K562 (cell line): ENCODE measurements around the gene LIPE. TPM values are rescaled to one million over a fixed set of nuclear protein-coding genes. Genes with fewer than 3 reads are reported as not detected.

Experiments used
- ATAC-seq: fragments of 200-7000 bp; cut with Tn5 transposase; 3 replicates; pipeline ENCODE4 v1.9.1; 2020; ENCODE audit warnings: moderate library complexity
- BruUV-seq: library from RNA; stranded (reverse); fragments of 400-500 nt; replicated peaks from 2 replicates; lab custom pipeline; 2021; lab: Mats Ljungman, UMichigan
- CTCF ChIA-PET: fragments of 300-600 bp; formaldehyde crosslinking; extraction: SDS; loops from one replicate; lab custom pipeline; 2021; ENCODE audit warnings: low intra/inter-chr PET ratio; lab: Yijun Ruan, JAX
- POLR2A ChIA-PET: fragments of 300-600, 350-650 bp; sonication (Branson Sonifier 250); formaldehyde crosslinking; extraction: SDS; loops from one replicate; lab custom pipeline; 2021; ENCODE audit warnings: antibody characterized with exemption, inconsistent platforms; lab: Yijun Ruan, JAX
- DNase-seq, 4 experiments: peaks; one replicate each; pipeline versions ENCODE4 v3.0.0 to v3.0.0-alpha.2; 2011 to 2018; ENCODE audit warnings: low spot score in 3 of 4, mixed read lengths in 3 of 4; ENCODE audit errors: extremely low read depth in 1 of 4
- FAIRE-seq: peaks from 2 replicates; lab custom pipeline; 2011; peaks lifted over from hg19 to GRCh38; lab: Jason Lieb, UNC
- H2AFZ ChIP-seq: 2 replicates; pipeline ENCODE4 v1.6.0; 2011; ENCODE audit warnings: low read depth, low read length, control low read depth, inconsistent platforms
- H3K27ac ChIP-seq: fragments of 200-600 bp; 3 replicates; pipeline ENCODE4 v1.8.0; 2011; ENCODE audit warnings: low read depth, mild to moderate bottlenecking, control low read depth, inconsistent platforms, low read length, moderate library complexity, mixed read lengths; ENCODE audit errors: extremely low read depth
- H3K27me3 ChIP-seq, 2 experiments: fragments of 300-600 bp in 1 of 2; 2 replicates in 1 of 2; 3 replicates in 1 of 2; pipeline versions ENCODE4 v1.6.0 to v1.8.0; 2011; ENCODE audit warnings: inconsistent platforms in 2 of 2, low read length in 2 of 2, mild to moderate bottlenecking in 1 of 2, mixed read lengths in 1 of 2, moderate library complexity in 1 of 2; ENCODE audit not compliant: control insufficient read depth in 2 of 2, insufficient read depth in 2 of 2
- H3K36me3 ChIP-seq: fragments of 300-600 bp; 3 replicates; pipeline ENCODE4 v1.8.0; 2011; ENCODE audit warnings: mild to moderate bottlenecking, low read length, inconsistent platforms; ENCODE audit not compliant: control insufficient read depth, insufficient read depth
- H3K4me1 ChIP-seq, 2 experiments: fragments of 200-600 bp in 1 of 2; replicated peaks in 1 of 2; 2 replicates in 1 of 2; 3 replicates in 1 of 2; pipeline versions ENCODE4 v1.5.1 to v1.8.0; 2011; ENCODE audit warnings: inconsistent platforms in 2 of 2, low read length in 2 of 2, mild to moderate bottlenecking in 1 of 2, mixed read lengths in 1 of 2, moderate library complexity in 1 of 2; ENCODE audit not compliant: control insufficient read depth in 2 of 2, insufficient read depth in 2 of 2
- H3K4me2 ChIP-seq: 2 replicates; pipeline ENCODE4 v1.6.1; 2011; ENCODE audit warnings: low read length, control low read depth, inconsistent platforms, mixed read lengths; ENCODE audit not compliant: insufficient read depth
- H3K4me3 ChIP-seq: fragments of 200-600 bp; sonication (generic), shearing (Covaris generic); 2 replicates; pipeline ENCODE4 v1.5.1; 2016; ENCODE audit warnings: control low read depth, inconsistent platforms
- H3K79me2 ChIP-seq: fragments of 200-600 bp; 3 replicates; pipeline ENCODE4 v1.8.0; 2011; ENCODE audit warnings: low read length, inconsistent platforms; ENCODE audit not compliant: control insufficient read depth, insufficient read depth
- H3K9ac ChIP-seq, 2 experiments: 2 replicates each; pipeline versions ENCODE4 v1.6.0 to v1.6.1; 2011; ENCODE audit warnings: low read depth in 2 of 2, low read length in 2 of 2, control low read depth in 1 of 2, inconsistent platforms in 1 of 2, mild to moderate bottlenecking in 1 of 2, mixed read lengths in 1 of 2; ENCODE audit not compliant: insufficient read depth in 1 of 2
- H3K9me1 ChIP-seq: one replicate; pipeline ENCODE4 v1.6.0; 2011; ENCODE audit warnings: inconsistent platforms, mild to moderate bottlenecking, low read length, moderate library complexity; ENCODE audit not compliant: control insufficient read depth, insufficient read depth
- H3K9me3 ChIP-seq: replicated peaks from 2 replicates; pipeline ENCODE4 v1.5.1; 2011; ENCODE audit warnings: low read depth, low read length, inconsistent platforms; ENCODE audit not compliant: control insufficient read depth, insufficient read depth
- H4K20me1 ChIP-seq: replicated peaks from 2 replicates; pipeline ENCODE4 v1.6.1; 2011; ENCODE audit warnings: low read length, inconsistent platforms, mixed read lengths; ENCODE audit not compliant: control insufficient read depth, insufficient read depth
- ELF1 ChIP-seq: fragments of 200-800 bp; sonication (Bioruptor generic); IDR thresholded peaks from 2 replicates; pipeline ENCODE4 v1.6.1; 2016; ENCODE audit warnings: missing genetic modification characterization, missing compliant biosample characterization
- GTF2F1 ChIP-seq: IDR thresholded peaks from 2 replicates; pipeline ENCODE4 v1.6.1; 2011; ENCODE audit warnings: low read depth, low read length, improper control_type of control experiment
- L3MBTL2 ChIP-seq: fragments of 450-650 bp; IDR thresholded peaks from 2 replicates; pipeline ENCODE4 v1.6.1; 2016; ENCODE audit warnings: mild to moderate bottlenecking, moderate library complexity
- MTA3 ChIP-seq: fragments of 450-650 bp; formaldehyde crosslinking; IDR thresholded peaks from 2 replicates; pipeline ENCODE4 v1.6.1; 2017; ENCODE audit warnings: mild to moderate bottlenecking, borderline replicate concordance
- POLR2G ChIP-seq: fragments of 200-400 bp; formaldehyde crosslinking; IDR thresholded peaks from 2 replicates; pipeline ENCODE4 v1.6.1; 2017; ENCODE audit warnings: low read depth, mild to moderate bottlenecking, antibody characterized with exemption, low read length, moderate library complexity
- YY1 ChIP-seq, 3 experiments: IDR thresholded peaks; 2 replicates each; pipeline ENCODE4 v1.6.1; 2011; ENCODE audit warnings: low read length in 2 of 3, mild to moderate bottlenecking in 2 of 3, moderate library complexity in 2 of 3, borderline replicate concordance in 1 of 3, control low read depth in 1 of 3, low read depth in 1 of 3; ENCODE audit not compliant: insufficient read depth in 3 of 3, insufficient replicate concordance in 2 of 3, control insufficient read depth in 1 of 3, insufficient read length in 1 of 3; ENCODE audit errors: extremely low read depth in 1 of 3
- WGBS: fragments of 100-300 bp; shearing (Covaris generic); methylation state at CpG from one replicate; pipeline ENCODE4 v1.1.6; 2016; ENCODE audit warnings: low coverage, mixed read lengths; ENCODE audit not compliant: insufficient coverage; ENCODE audit errors: missing lambda C conversion rate; 5-methylcytosine and 5-hydroxymethylcytosine counted together
- in situ Hi-C: fragments of 300-500 bp; cut with MboI; formaldehyde crosslinking; loops from 4 replicates; pipeline ENCODE4 v1.15.0; 2018; ENCODE audit warnings: inconsistent platforms, mixed read lengths
- intact Hi-C: fragments of 100-400 bp; cut with micrococcal nuclease; formaldehyde crosslinking; loops from 2 replicates; pipeline ENCODE4 v1.14.2; 2022
- polyA plus RNA-seq, 8 experiments: library from polyadenylated mRNA; depleted of rRNA in 4 of 8; stranded (reverse) in 5 of 8; unstranded in 3 of 8; fragments of >200 nt; fragmentation: Nextera tagmentation in 2 of 8; fragmentation: Illumina TruSeq in 1 of 8; extraction: Ambion mirVana in 2 of 8; extraction: Trizol in 1 of 8; gene quantifications; 2 replicates each; pipeline versions ENCODE4 v1.2.1 to v1.2.3, GENCODE V29; 2011 to 2014; ENCODE audit warnings: inconsistent platforms in 1 of 8, missing spikeins in 1 of 8
- total RNA-seq, 7 experiments: library from RNA; depleted of rRNA in 6 of 7; stranded (reverse); fragments of >200 nt in 6 of 7; fragmentation: Illumina TruSeq in 2 of 7; extraction: Trizol in 2 of 7; gene quantifications; 2 replicates each; pipeline versions ENCODE4 v1.2.1 to v1.2.3, GENCODE V29; 2011 to 2021; ENCODE audit warnings: low replicate concordance in 1 of 7
- TF ChIP-seq, protein P1 (sequence below), 3 experiments: IDR thresholded peaks in 2 of 3; conservative IDR thresholded peaks in 1 of 3; 2 replicates each; pipeline ENCODE4 v1.5.1; 2011 to 2012; ENCODE audit warnings: low read length in 3 of 3, mild to moderate bottlenecking in 3 of 3, control low read depth in 2 of 3, improper control_type of control experiment in 1 of 3, inconsistent platforms in 1 of 3, low read depth in 1 of 3, mixed read lengths in 1 of 3, moderate library complexity in 1 of 3; ENCODE audit not compliant: insufficient read depth in 2 of 3
- TF ChIP-seq, protein P2 (sequence below): sonication (generic); formaldehyde crosslinking; IDR thresholded peaks from 2 replicates; pipeline ENCODE4 v1.8.0; 2022; ENCODE audit warnings: missing genetic modification reagents, mild to moderate bottlenecking, moderate library complexity, borderline replicate concordance
- TF ChIP-seq, protein P3 (sequence below): sonication (generic); formaldehyde crosslinking; IDR thresholded peaks from 2 replicates; pipeline ENCODE4 v1.8.1; 2023; ENCODE audit warnings: mild to moderate bottlenecking, missing genetic modification reagents
- TF ChIP-seq, protein P4 (sequence below): fragments of 250-450 bp; sonication (Bioruptor Pico); IDR thresholded peaks from 2 replicates; pipeline ENCODE4 v1.4.0; 2020; ENCODE audit warnings: borderline replicate concordance
- TF ChIP-seq, protein P5 (sequence below), 2 experiments: fragments of 250-450 bp in 1 of 2; fragments of 450-650 bp in 1 of 2; sonication (Bioruptor Pico) in 1 of 2; IDR thresholded peaks; 2 replicates each; pipeline versions ENCODE4 v1.6.1 to v1.8.0; 2016 to 2021; ENCODE audit warnings: mild to moderate bottlenecking in 2 of 2, moderate library complexity in 2 of 2, missing compliant biosample characterization in 1 of 2, missing genetic modification characterization in 1 of 2

Gene LIPE
- total and polyA plus RNA-seq, 9 of the 15 experiments (the other 6 are each of a cell fraction or from before 2014, with no cell fraction given): 0.22 TPM; not detected in 8

DNA sequence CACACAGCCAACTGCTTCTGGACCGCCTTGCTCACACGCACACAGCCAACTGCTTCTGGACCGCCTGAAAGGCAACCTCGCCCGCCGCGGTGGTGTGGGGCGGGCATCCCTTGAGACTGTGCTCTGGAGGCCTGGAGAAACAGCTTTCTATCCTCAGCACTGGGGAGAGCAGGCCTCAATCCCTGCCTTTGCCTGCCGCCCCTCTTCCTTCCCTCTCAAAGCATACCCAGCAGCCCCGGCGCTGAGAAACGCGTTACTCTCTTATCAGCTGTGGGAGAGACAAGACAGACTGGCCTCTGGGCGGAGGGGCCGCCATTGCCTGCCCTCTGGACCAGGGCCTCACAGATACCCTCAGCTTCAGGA is 2.9 kb downstream of the LIPE start:
- H3K9me3 ChIP-seq: no peaks in the 10 kb centered on the region
- peaks cover 0 to 25% of the 10 kb centered on the region in 2 experiments; a peak in 2 of 5 replicates for H3K4me1 ChIP-seq
- H3K36me3 ChIP-seq: no peaks in the 10 kb centered on the region
- H3K4me3 ChIP-seq: no peak overlapping the region
- DNase-seq: peak in 1 of 4 experiments; percentile 26
- ChIA-PET CTCF (no interaction called here), POLR2A (interaction anchor here (0.6 to 1.0 kb wide), 3 partner anchors 14 to 64 kb away, joined by 3 to 4 read pairs (median 3); no protein-coding TSS in a partner anchor)
- in situ Hi-C loops (no loop called here), intact Hi-C loops (no loop called here)
- H3K27me3 ChIP-seq: peaks cover 0 to 5% of the 10 kb centered on the region in 2 experiments; a peak in 1 of 5 replicates
- BruUV-seq: no TSS peak
- ATAC-seq: peak; percentile 60
- H4K20me1 ChIP-seq: no peaks in the 10 kb centered on the region
- H3K9me1 ChIP-seq: no peaks in the 10 kb centered on the region
- 0 out of 4 replicates have a peak overlapping the region, but pooled peaks of 1 of the 2 experiments have one; percentile 14 for H3K9ac ChIP-seq
- H2AFZ ChIP-seq: peak overlapping the region; percentile 78
- H3K79me2 ChIP-seq: no peaks in the 10 kb centered on the region
- FAIRE-seq: no peak
- no peak overlapping the region for H3K27ac ChIP-seq
- WGBS: 44% methylated on average over 14 of the region's 15 CpGs
- H3K4me2 ChIP-seq: peak overlapping the region; percentile 31; the same call in 1 of the 2 replicates
- TF ChIP-seq, protein P1, sequence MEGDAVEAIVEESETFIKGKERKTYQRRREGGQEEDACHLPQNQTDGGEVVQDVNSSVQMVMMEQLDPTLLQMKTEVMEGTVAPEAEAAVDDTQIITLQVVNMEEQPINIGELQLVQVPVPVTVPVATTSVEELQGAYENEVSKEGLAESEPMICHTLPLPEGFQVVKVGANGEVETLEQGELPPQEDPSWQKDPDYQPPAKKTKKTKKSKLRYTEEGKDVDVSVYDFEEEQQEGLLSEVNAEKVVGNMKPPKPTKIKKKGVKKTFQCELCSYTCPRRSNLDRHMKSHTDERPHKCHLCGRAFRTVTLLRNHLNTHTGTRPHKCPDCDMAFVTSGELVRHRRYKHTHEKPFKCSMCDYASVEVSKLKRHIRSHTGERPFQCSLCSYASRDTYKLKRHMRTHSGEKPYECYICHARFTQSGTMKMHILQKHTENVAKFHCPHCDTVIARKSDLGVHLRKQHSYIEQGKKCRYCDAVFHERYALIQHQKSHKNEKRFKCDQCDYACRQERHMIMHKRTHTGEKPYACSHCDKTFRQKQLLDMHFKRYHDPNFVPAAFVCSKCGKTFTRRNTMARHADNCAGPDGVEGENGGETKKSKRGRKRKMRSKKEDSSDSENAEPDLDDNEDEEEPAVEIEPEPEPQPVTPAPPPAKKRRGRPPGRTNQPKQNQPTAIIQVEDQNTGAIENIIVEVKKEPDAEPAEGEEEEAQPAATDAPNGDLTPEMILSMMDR (IDR thresholded peaks at IDR 0.05 in 2 of 3, conservative IDR thresholded peaks at IDR 0.05 in 1 of 3; ENCODE audit: insufficient read depth in 2 of 3, low read depth in 1 of 3, low read length in 3 of 3): no peak
- TF ChIP-seq, protein P2, sequence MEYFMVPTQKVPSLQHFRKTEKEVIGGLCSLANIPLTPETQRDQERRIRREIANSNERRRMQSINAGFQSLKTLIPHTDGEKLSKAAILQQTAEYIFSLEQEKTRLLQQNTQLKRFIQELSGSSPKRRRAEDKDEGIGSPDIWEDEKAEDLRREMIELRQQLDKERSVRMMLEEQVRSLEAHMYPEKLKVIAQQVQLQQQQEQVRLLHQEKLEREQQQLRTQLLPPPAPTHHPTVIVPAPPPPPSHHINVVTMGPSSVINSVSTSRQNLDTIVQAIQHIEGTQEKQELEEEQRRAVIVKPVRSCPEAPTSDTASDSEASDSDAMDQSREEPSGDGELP: peak; percentile 19; the same call in 1 of the 2 replicates
- TF ChIP-seq, protein P3, sequence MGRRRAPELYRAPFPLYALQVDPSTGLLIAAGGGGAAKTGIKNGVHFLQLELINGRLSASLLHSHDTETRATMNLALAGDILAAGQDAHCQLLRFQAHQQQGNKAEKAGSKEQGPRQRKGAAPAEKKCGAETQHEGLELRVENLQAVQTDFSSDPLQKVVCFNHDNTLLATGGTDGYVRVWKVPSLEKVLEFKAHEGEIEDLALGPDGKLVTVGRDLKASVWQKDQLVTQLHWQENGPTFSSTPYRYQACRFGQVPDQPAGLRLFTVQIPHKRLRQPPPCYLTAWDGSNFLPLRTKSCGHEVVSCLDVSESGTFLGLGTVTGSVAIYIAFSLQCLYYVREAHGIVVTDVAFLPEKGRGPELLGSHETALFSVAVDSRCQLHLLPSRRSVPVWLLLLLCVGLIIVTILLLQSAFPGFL (CRISPR knock-in tag): no peak
- TF ChIP-seq MTA3 (0 out of 2 replicates have a peak, but pooled peaks have one; percentile 29), ELF1 (no peak), YY1 (IDR thresholded peaks at IDR 0.05; ENCODE audit: borderline replicate concordance in 1 of 3, control insufficient read depth in 1 of 3, extremely low read depth in 1 of 3, insufficient read depth in 3 of 3, insufficient read length in 1 of 3, insufficient replicate concordance in 2 of 3, low read depth in 1 of 3, low read length in 2 of 3) (peak in 1 of 3 experiments; percentile 45), POLR2G (0 out of 2 replicates have a peak, but pooled peaks have one; percentile 19), GTF2F1 (0 out of 2 replicates have a peak, but pooled peaks have one; percentile 6), L3MBTL2 (peak; percentile 56; the same call in 1 of the 2 replicates)
- TF ChIP-seq, protein P4, sequence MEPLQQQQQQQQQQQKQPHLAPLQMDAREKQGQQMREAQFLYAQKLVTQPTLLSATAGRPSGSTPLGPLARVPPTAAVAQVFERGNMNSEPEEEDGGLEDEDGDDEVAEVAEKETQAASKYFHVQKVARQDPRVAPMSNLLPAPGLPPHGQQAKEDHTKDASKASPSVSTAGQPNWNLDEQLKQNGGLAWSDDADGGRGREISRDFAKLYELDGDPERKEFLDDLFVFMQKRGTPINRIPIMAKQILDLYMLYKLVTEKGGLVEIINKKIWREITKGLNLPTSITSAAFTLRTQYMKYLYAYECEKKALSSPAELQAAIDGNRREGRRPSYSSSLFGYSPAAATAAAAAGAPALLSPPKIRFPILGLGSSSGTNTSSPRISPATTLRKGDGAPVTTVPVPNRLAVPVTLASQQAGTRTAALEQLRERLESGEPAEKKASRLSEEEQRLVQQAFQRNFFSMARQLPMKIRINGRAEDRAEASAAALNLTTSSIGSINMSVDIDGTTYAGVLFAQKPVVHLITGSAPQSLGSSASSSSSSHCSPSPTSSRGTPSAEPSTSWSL (CRISPR knock-in tag): no peak
- TF ChIP-seq, protein P5, sequence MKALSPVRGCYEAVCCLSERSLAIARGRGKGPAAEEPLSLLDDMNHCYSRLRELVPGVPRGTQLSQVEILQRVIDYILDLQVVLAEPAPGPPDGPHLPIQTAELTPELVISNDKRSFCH (CRISPR knock-in tag; IDR thresholded peaks at IDR 0.05): no peak
- TF ChIP-seq, protein P5 (tag; IDR thresholded peaks at IDR 0.05): 0 out of 2 replicates have a peak, but pooled peaks have one; percentile 12
